ENCODE measurements around the gene KIAA0408.

DNA sequence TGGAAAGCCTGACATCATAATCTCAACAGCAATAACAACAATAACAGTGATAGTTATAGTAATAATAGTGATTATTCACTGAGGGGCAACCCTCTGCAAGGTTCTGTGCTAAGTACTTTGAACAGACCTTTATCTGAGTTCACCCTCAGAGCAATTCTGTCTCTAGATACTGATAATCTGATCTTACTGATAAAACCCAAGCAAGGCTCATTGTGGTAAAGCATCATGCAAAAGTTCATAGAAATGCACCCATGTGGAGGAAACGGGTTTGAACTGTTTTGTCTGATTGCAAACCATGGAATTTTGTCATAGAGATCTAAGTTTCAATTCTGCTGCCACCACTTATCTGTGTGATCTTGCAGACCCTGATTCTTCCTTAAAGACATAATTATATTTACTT is 1.3 kb upstream of the KIAA0408 start:
- TF ChIP-seq, protein P1, sequence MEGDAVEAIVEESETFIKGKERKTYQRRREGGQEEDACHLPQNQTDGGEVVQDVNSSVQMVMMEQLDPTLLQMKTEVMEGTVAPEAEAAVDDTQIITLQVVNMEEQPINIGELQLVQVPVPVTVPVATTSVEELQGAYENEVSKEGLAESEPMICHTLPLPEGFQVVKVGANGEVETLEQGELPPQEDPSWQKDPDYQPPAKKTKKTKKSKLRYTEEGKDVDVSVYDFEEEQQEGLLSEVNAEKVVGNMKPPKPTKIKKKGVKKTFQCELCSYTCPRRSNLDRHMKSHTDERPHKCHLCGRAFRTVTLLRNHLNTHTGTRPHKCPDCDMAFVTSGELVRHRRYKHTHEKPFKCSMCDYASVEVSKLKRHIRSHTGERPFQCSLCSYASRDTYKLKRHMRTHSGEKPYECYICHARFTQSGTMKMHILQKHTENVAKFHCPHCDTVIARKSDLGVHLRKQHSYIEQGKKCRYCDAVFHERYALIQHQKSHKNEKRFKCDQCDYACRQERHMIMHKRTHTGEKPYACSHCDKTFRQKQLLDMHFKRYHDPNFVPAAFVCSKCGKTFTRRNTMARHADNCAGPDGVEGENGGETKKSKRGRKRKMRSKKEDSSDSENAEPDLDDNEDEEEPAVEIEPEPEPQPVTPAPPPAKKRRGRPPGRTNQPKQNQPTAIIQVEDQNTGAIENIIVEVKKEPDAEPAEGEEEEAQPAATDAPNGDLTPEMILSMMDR (IDR thresholded peaks at IDR 0.05; ENCODE audit: insufficient read depth, low read length, poor library complexity, severe bottlenecking) = no peak
- TF ChIP-seq EZH2phosphoT487 (conservative IDR thresholded peaks at IDR 0.05; ENCODE audit: low read length) = no peak
